K562 (cell line): ENCODE measurements around the gene CASD1. TPM values are rescaled to one million over a fixed set of nuclear protein-coding genes. Genes with fewer than 3 reads are reported as not detected.

Experiments
- DNMT1 ChIP-seq: fragments of 450-650 bp; IDR thresholded peaks from 2 replicates; pipeline ENCODE4 v1.6.1; 2016; ENCODE audit warnings: antibody characterized with exemption, mild to moderate bottlenecking
- ETV1 ChIP-seq: fragments of 450-650 bp; conservative IDR thresholded peaks from 2 replicates; pipeline ENCODE4 v1.6.1; 2016; ENCODE audit warnings: missing genetic modification characterization, control low read depth, low read depth, missing compliant biosample characterization
- MYBL2 ChIP-seq, 2 experiments: fragments of 450-650 bp in 1 of 2; sonication (generic) in 1 of 2; formaldehyde crosslinking in 1 of 2; IDR thresholded peaks; 2 replicates each; pipeline versions ENCODE4 v1.6.1 to v1.8.1; 2017 to 2022; ENCODE audit warnings: borderline replicate concordance in 1 of 2, inconsistent platforms in 1 of 2, low read depth in 1 of 2, mild to moderate bottlenecking in 1 of 2, missing genetic modification reagents in 1 of 2, moderate library complexity in 1 of 2
- ZNF707 ChIP-seq: fragments of 250-450 bp; sonication (Bioruptor Pico); conservative IDR thresholded peaks from 2 replicates; pipeline ENCODE4 v1.8.0; 2022; ENCODE audit warnings: inconsistent platforms, mild to moderate bottlenecking, moderate library complexity
- polyA plus RNA-seq, 8 experiments: library from polyadenylated mRNA; depleted of rRNA in 4 of 8; stranded (reverse) in 5 of 8; unstranded in 3 of 8; fragments of >200 nt; fragmentation: Nextera tagmentation in 2 of 8; fragmentation: Illumina TruSeq in 1 of 8; extraction: Ambion mirVana in 2 of 8; extraction: Trizol in 1 of 8; gene quantifications; 2 replicates each; pipeline versions ENCODE4 v1.2.1 to v1.2.3, GENCODE V29; 2011 to 2014; ENCODE audit warnings: inconsistent platforms in 1 of 8, missing spikeins in 1 of 8
- total RNA-seq, 7 experiments: library from RNA; depleted of rRNA in 6 of 7; stranded (reverse); fragments of >200 nt in 6 of 7; fragmentation: Illumina TruSeq in 2 of 7; extraction: Trizol in 2 of 7; gene quantifications; 2 replicates each; pipeline versions ENCODE4 v1.2.1 to v1.2.3, GENCODE V29; 2011 to 2021; ENCODE audit warnings: low replicate concordance in 1 of 7
- TF ChIP-seq, protein P1 (sequence below): sonication (generic); formaldehyde crosslinking; IDR thresholded peaks from 2 replicates; pipeline ENCODE4 v1.8.0; 2023; ENCODE audit warnings: mild to moderate bottlenecking, missing genetic modification reagents
- TF ChIP-seq, protein P2 (sequence below): IDR thresholded peaks from 3 replicates; pipeline ENCODE4 v1.6.1; 2011; ENCODE audit warnings: borderline replicate concordance, mild to moderate bottlenecking, moderate library complexity; ENCODE audit not compliant: insufficient read length; ENCODE audit errors: extremely low read depth

CASD1 gene
- total and polyA plus RNA-seq, 9 of the 15 experiments (the other 6 are each of a cell fraction or from before 2014, with no cell fraction given) = 1.2 to 8.2 (median 4.8) TPM

DNA sequence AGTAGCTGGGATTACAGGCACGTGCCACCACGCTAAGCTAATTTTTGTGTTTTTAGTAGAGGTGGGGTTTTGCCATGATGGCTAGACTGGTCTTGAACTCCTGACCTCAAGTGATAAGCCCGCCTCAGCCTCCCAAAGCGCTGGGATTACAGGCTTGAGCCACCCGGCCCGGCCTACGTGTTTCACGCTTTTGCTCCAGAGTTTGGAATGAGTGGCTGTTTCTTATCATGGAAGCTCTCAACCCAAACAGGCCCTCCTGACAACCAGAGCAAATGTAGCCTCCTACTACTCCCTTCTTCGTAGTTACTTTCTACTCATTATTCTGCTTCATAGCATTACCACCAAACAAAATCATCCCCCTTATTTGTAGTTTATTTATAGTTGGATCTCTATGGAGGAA lies 26.8 kb upstream of the CASD1 start (continued):
- TF ChIP-seq, protein P1, sequence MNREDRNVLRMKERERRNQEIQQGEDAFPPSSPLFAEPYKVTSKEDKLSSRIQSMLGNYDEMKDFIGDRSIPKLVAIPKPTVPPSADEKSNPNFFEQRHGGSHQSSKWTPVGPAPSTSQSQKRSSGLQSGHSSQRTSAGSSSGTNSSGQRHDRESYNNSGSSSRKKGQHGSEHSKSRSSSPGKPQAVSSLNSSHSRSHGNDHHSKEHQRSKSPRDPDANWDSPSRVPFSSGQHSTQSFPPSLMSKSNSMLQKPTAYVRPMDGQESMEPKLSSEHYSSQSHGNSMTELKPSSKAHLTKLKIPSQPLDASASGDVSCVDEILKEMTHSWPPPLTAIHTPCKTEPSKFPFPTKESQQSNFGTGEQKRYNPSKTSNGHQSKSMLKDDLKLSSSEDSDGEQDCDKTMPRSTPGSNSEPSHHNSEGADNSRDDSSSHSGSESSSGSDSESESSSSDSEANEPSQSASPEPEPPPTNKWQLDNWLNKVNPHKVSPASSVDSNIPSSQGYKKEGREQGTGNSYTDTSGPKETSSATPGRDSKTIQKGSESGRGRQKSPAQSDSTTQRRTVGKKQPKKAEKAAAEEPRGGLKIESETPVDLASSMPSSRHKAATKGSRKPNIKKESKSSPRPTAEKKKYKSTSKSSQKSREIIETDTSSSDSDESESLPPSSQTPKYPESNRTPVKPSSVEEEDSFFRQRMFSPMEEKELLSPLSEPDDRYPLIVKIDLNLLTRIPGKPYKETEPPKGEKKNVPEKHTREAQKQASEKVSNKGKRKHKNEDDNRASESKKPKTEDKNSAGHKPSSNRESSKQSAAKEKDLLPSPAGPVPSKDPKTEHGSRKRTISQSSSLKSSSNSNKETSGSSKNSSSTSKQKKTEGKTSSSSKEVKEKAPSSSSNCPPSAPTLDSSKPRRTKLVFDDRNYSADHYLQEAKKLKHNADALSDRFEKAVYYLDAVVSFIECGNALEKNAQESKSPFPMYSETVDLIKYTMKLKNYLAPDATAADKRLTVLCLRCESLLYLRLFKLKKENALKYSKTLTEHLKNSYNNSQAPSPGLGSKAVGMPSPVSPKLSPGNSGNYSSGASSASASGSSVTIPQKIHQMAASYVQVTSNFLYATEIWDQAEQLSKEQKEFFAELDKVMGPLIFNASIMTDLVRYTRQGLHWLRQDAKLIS (CRISPR knock-in tag) = no peak
- TF ChIP-seq DNMT1 (no peak), ZNF707 (CRISPR knock-in tag) (no peak), MYBL2 (IDR thresholded peaks at IDR 0.05; ENCODE audit: low read depth) (no peak), MYBL2 (CRISPR knock-in tag; IDR thresholded peaks at IDR 0.05; ENCODE audit: borderline replicate concordance) (no peak), ETV1 (tag) (no peak)
- TF ChIP-seq, protein P2, sequence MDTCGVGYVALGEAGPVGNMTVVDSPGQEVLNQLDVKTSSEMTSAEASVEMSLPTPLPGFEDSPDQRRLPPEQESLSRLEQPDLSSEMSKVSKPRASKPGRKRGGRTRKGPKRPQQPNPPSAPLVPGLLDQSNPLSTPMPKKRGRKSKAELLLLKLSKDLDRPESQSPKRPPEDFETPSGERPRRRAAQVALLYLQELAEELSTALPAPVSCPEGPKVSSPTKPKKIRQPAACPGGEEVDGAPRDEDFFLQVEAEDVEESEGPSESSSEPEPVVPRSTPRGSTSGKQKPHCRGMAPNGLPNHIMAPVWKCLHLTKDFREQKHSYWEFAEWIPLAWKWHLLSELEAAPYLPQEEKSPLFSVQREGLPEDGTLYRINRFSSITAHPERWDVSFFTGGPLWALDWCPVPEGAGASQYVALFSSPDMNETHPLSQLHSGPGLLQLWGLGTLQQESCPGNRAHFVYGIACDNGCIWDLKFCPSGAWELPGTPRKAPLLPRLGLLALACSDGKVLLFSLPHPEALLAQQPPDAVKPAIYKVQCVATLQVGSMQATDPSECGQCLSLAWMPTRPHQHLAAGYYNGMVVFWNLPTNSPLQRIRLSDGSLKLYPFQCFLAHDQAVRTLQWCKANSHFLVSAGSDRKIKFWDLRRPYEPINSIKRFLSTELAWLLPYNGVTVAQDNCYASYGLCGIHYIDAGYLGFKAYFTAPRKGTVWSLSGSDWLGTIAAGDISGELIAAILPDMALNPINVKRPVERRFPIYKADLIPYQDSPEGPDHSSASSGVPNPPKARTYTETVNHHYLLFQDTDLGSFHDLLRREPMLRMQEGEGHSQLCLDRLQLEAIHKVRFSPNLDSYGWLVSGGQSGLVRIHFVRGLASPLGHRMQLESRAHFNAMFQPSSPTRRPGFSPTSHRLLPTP = no peak
